Activated CD8-positive, alpha-beta memory T cell treated with anti-CD3 and anti-CD28 coated beads, Interleukin-2, amount 10 ng/mL, durations not matched to agents 7 days and 5 days (primary cell): ENCODE results near the gene CLCN6. TPM values are rescaled to one million over a fixed set of nuclear protein-coding genes. Genes with fewer than 3 reads are reported as not detected.

Source experiments
- ATAC-seq: fragments of 150-1000 bp; cut with Tn5 transposase; one replicate; pipeline ENCODE4 v1.10.0; 2021; ENCODE audit warnings: moderate library complexity
- CTCF ChIA-PET: fragments of 350-600 bp; sonication (Branson Sonifier 250); formaldehyde crosslinking; loops from one replicate; lab custom pipeline; 2021; ENCODE audit warnings: antibody characterized with exemption; lab: Charles Lee
- DNase-seq: peaks from one replicate; pipeline ENCODE4 v3.0.0-alpha.2; 2020
- H3K27ac Mint-ChIP-seq: one replicate; pipeline ENCODE4 v1.8.0; 2021; ENCODE audit warnings: mild to moderate bottlenecking, mixed read lengths
- H3K27me3 Mint-ChIP-seq: one replicate; pipeline ENCODE4 v1.8.0; 2021; ENCODE audit warnings: mixed read lengths
- H3K36me3 Mint-ChIP-seq: one replicate; pipeline ENCODE4 v1.8.0; 2021; ENCODE audit warnings: mild to moderate bottlenecking, mixed read lengths
- H3K4me1 Mint-ChIP-seq: one replicate; pipeline ENCODE4 v1.8.0; 2021; ENCODE audit warnings: mixed read lengths
- H3K4me3 Mint-ChIP-seq: one replicate; pipeline ENCODE4 v1.8.0; 2021; ENCODE audit warnings: mild to moderate bottlenecking, moderate library complexity, mixed read lengths
- H3K9me3 Mint-ChIP-seq: one replicate; pipeline ENCODE4 v1.8.0; 2022; ENCODE audit warnings: low read depth, mixed read lengths
- total RNA-seq, 2 experiments: library from RNA; stranded (reverse); gene quantifications; one replicate each; pipeline ENCODE4 v1.2.3, GENCODE V29; 2021

CLCN6 gene
- total RNA-seq, 2 experiments from 2014 or later: 20.0 to 21.1 TPM

DNA sequence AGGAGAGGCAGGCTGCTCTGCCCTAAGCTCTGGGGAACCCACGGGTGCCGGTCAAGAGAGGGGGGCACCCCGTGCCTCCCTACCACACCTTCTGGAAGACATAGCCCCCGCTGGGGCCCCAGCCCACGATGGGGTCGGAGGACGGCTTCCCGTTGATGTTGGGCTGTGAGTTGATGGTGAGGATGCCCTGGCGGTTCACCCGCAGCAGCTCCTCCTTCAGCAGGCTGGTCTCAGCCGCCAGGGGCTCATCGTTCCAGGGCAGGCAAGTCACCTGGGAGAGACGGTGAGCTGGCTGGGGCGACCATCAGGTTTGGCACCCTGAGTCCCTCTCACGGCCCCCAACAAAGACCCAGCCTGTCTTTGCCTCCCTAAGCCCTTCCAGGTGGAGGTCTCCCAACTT, 12.2 kb upstream of the CLCN6 start:
- CTCF ChIA-PET: interaction anchor here (2.2 kb wide), 1 partner anchor 8 kb away, joined by 6 read pairs; no protein-coding TSS in a partner anchor
- H3K4me3 Mint-ChIP-seq: no peak overlapping the region
- no peaks in the 10 kb centered on the region for H3K9me3 Mint-ChIP-seq
- H3K36me3 Mint-ChIP-seq: peaks cover 1% of the 10 kb centered on the region
- DNase-seq: no peak
- no peaks in the 10 kb centered on the region for H3K4me1 Mint-ChIP-seq
- no peak for ATAC-seq
- H3K27me3 Mint-ChIP-seq: no peaks in the 10 kb centered on the region
- no peak overlapping the region for H3K27ac Mint-ChIP-seq

DNA sequence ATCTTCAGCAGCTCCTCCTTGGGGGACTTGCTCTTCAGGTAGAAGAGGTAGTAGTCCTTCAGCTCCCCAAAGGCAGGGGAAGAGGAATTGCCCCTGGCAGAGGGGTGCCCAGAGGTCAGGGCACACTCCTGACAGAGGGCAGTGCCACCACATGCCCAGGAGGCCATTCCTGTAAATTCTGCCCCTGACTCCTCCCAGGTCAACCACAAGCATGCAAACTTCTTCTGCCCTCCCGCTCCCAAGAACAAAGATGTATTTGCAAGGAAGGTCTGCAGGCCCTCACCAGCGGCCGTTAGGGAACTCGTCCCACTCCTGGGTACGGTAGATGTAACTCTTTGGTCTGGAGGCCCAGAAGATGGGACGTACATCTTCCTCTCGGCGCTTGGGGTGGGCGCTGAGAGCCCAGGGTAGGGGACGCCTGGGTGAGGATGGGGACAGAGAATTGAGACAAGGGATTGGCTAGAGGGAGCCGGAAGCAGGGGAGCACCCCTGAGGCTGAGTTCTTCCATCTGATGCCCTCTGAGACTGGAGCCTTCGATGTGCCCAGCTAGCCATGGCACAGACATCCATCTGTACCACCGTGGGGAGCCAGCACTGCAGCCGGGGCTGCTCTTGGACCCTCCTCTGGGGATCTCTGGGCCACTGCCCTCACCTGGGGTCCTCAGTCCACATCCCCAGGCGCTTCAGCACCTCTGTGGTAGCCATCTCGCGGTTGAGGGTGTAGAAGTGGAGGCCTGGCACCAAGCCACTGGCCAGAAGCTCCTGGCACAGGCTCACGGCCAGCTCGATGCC, 11.3 kb upstream of the CLCN6 start:
- peaks cover 4% of the 10 kb centered on the region for H3K36me3 Mint-ChIP-seq
- CTCF ChIA-PET: interaction anchor here (2.2 kb wide), 1 partner anchor 9 kb away, joined by 6 read pairs; no protein-coding TSS in a partner anchor

DNA sequence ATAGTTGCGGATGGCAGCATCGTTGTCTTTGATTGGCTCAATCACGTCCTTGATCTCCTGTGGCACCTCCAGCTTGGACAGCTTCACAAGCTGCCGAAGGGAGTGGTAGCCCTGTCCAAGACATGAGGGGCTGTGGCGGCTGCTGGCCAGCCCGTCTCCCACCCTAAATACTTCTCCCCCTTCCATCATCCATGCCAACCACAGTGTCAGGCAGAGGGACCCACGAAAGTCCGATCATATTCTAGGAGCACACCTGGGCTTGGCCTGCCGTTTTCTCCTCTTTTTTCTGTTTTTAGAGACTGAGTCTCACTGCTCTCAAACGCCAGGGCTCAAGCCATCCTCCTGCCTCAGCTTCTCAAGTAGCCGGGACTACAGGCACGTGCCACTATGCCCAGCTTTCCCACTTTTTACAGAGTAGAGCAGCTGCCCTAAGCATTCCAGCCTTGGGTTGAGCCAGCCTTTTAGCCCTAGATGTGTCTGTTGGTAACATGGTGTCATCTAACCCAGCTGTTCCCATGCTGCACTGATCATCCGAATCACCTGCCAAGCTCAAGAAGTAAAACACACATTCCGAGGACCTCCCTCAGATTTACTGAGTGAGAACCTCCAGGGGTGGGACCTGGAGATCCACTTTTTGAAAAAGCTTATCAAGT, 10.6 kb upstream of the CLCN6 start:
- Mint-ChIP-seq H3K27ac (no peak overlapping the region), H3K4me1 (no peaks in the 10 kb centered on the region), H3K36me3 (peaks cover 7% of the 10 kb centered on the region), H3K9me3 (no peaks in the 10 kb centered on the region), H3K27me3 (no peaks in the 10 kb centered on the region), H3K4me3 (no peak overlapping the region)
- CTCF ChIA-PET: interaction anchor here (1.1 to 2.2 kb wide), 2 partner anchors 10 to 11 kb away, joined by 3 to 6 read pairs; no protein-coding TSS in a partner anchor
- ATAC-seq: no peak
- no peak for DNase-seq

More for the DNA sequence above, 11.3 kb upstream of the CLCN6 start:
- no peak overlapping the region for H3K27ac Mint-ChIP-seq
- no peaks in the 10 kb centered on the region for H3K4me1 Mint-ChIP-seq
- no peaks in the 10 kb centered on the region for H3K9me3 Mint-ChIP-seq
- no peaks in the 10 kb centered on the region for H3K27me3 Mint-ChIP-seq
- no peak for ATAC-seq
- no peak overlapping the region for H3K4me3 Mint-ChIP-seq
- no peak for DNase-seq

DNA sequence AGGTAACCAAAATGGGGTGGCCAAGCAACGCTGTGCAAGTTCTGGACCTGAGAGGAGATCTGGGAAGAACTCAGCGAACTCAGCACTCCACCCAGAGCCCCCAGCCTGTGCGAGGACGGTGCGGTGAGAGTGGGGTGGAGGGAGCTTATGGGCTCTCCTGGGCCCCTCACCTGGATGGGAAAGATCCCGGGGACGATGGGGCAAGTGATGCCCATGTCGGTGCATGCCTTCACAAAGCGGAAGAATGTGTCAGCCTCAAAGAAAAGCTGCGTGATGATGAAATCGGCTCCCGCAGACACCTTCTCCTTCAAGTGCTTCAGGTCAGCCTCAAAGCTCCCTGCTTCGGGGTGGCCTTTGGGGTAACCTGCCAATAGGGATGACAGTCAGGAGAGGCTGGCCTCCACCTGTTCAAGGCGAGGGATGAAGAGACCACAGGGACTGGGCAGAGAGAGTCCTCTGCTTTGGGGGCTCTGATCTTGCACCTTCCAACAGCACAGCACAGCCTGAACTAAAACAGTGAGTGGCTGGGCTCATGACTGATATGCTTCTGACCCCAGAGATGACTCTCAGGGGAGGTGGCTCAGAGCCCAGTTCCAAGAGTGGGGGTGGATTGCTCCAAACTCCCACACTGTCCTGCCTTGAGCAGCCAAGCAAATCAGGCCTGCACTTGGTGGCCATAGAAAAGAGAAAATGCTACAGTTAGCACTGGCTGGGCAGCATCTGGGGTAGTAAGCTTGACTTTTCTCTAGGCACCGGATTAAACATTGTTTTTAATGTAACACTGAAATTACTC, 9.8 kb upstream of the CLCN6 start:
- CTCF ChIA-PET: interaction anchor here (1.1 kb wide), 1 partner anchor 12 kb away, joined by 3 read pairs; no protein-coding TSS in a partner anchor
- H3K27me3 Mint-ChIP-seq: no peaks in the 10 kb centered on the region
- peaks cover 11% of the 10 kb centered on the region for H3K36me3 Mint-ChIP-seq
- H3K4me3 Mint-ChIP-seq: no peak overlapping the region
- no peak overlapping the region for H3K27ac Mint-ChIP-seq
- ATAC-seq (no peak), DNase-seq (no peak)
- peaks cover 2% of the 10 kb centered on the region for H3K4me1 Mint-ChIP-seq
- no peaks in the 10 kb centered on the region for H3K9me3 Mint-ChIP-seq

DNA sequence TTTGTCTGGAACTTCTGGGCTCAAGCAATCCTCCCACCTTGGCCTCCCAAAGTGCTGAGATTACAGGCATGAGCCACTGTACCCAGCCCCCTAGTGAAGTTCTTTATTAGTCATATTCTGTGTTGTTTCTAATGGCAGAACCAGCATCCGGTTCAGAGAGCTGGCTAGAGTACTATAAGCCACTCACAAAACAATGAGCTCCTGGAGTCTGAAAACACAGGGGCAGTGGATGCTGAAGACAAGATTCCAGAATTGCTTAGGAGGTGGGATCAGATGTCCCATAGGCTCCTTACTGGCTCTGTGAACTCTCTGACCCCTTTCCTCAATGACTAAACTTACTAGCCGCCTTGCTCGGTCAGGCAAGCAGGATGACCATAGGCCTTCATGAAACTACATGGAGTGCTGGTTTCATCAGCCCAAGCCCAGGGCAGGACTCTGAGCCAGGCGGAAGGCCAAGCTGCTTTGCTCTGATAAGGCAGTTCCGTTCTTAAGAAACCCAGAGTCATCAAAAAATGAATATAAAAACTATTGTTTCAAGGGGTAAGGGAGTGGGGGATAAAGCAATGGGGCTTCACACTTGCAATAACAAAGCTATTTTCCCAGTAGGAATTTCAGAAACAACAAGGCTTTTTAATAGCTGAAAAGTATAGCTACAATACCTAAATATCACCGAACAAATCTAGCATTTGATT, 8.3 kb upstream of the CLCN6 start:
- Mint-ChIP-seq H3K27ac (no peak overlapping the region), H3K9me3 (no peaks in the 10 kb centered on the region), H3K4me3 (no peak overlapping the region), H3K36me3 (peaks cover 11% of the 10 kb centered on the region), H3K4me1 (peaks cover 14% of the 10 kb centered on the region), H3K27me3 (no peaks in the 10 kb centered on the region)
- DNase-seq: no peak
- CTCF ChIA-PET: interaction anchor here (0.6 to 2.4 kb wide), 4 partner anchors 12 to 147 kb away, joined by 3 to 8 read pairs (median 3); no protein-coding TSS in a partner anchor
- no peak for ATAC-seq

DNA sequence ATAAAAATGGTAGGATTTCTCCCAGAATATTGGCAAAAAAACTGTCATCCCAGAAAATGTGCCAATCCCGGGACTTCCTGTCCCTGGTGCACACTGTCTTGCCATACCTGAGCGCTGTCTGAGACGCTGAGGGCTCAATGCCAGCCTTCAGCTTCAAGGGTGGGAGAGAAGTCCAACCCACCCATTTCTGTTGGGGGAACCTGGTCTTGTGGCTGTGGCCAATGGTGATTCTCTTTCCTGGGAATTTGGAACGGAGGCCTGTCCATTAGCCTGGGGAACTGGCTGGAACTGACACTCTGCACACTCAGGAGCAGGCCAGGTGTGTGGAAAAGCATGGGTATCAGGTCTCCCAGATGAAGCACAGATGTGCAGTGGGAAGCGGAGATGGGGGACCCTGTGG, 6.9 kb upstream of the CLCN6 start:
- Mint-ChIP-seq H3K27ac (no peak overlapping the region), H3K36me3 (peaks cover 11% of the 10 kb centered on the region), H3K4me1 (peaks cover 28% of the 10 kb centered on the region), H3K27me3 (no peaks in the 10 kb centered on the region), H3K4me3 (no peak overlapping the region), H3K9me3 (no peaks in the 10 kb centered on the region)
- CTCF ChIA-PET: interaction anchor here (2.4 kb wide), 1 partner anchor 13 kb away, joined by 8 read pairs; no protein-coding TSS in a partner anchor
- ATAC-seq (no peak), DNase-seq (no peak)

DNA sequence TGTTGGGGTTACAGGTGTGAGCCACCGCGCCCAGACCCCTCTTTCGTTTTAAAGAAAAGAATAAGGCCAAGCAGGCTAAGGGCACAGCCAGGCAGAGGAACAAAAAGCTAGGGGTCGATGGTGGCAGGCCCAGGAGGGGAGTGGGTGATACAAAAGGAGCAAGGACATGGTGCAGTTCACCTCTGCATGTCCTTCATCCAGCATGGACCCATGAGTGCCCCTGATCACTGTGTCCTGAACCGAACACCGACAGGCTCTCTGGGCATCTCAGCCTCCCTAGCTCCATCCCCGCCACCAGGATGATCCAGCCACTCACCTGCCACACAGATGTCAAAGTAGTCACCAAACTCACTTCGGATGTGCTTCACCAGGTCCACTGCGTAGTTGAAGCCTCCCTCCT, 6.1 kb upstream of the CLCN6 start:
- H3K4me1 Mint-ChIP-seq: peaks cover 36% of the 10 kb centered on the region
- no peaks in the 10 kb centered on the region for H3K27me3 Mint-ChIP-seq
- no peak overlapping the region for H3K27ac Mint-ChIP-seq
- no peak overlapping the region for H3K4me3 Mint-ChIP-seq
- DNase-seq (no peak), ATAC-seq (no peak)
- H3K9me3 Mint-ChIP-seq: no peaks in the 10 kb centered on the region
- H3K36me3 Mint-ChIP-seq: peaks cover 11% of the 10 kb centered on the region
- CTCF ChIA-PET: no interaction called here

DNA sequence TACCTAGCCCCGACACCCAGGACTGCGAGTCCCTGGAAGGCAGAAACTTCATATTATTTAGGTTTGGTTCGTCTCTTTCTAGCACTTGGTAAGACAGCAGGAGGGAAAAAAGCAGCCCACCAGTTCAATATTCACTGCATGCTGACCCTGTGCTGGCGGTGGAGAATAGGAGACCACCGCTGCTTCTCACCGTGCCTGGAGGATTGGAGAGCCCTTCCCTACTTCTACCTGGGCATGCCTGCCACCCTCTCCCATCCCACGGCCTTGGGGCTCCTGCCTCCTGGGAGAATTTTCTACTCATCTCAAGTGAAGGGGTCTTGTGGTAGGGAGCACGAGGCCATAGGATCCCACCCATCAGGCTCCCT, 5.6 kb upstream of the CLCN6 start:
- peaks cover 11% of the 10 kb centered on the region for H3K36me3 Mint-ChIP-seq
- H3K27me3 Mint-ChIP-seq: no peaks in the 10 kb centered on the region
- H3K9me3 Mint-ChIP-seq: no peaks in the 10 kb centered on the region
- CTCF ChIA-PET: no interaction called here
- peaks cover 39% of the 10 kb centered on the region for H3K4me1 Mint-ChIP-seq
- no peak overlapping the region for H3K27ac Mint-ChIP-seq
- ATAC-seq (no peak), DNase-seq (no peak)
- H3K4me3 Mint-ChIP-seq: no peak overlapping the region

DNA sequence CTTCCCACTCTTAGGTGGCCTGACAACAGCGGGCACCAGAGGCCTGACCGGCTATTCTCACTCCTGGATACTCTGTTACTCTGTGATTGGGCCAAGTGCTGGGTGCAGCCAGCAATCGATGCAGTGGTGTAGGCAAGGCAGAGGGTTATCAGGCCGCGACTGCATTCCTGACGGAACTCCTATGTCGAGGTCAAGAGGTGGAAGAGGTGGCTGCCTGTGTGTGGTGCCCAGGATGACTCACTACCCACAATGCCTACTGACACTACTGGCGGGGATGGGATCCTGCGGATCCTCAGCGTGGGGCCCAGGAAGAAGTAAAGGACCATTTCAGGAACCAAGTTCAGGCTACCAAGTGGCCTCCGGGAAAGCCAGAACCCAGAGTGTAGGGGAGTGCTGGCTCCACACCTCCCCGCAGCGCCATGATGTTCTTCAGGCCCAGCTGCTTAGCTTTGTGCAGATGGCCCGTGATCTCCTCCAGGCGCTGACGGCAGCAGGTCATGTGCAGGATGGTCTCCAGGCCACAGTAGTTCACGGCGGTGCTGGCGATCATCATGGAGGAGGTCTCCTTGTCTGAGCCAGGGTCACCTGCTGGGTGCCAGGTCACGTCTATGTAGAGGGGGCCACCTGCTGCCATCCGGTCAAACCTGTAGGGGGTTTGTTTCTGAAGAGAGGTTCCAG, 5.1 kb upstream of the CLCN6 start:
- peaks cover 11% of the 10 kb centered on the region for H3K36me3 Mint-ChIP-seq

DNA sequence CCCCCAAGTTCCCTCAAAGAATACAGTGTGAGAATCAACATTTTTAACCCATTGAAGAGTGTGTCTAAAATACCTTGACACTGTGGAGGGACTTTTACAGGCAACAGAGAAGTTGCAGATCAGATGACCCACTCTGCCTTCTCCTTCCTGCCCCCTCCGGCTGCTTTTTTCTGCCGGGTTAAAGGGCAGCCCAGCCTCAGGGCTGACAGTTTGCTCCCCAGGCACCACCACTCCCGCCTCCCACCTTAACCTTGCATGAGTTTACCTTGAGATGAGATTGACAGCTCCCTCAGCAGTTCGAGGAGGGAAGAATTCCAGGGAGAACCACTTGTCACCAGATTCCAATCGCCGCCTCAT, 3.4 kb upstream of the CLCN6 start:
- peaks cover 53% of the 10 kb centered on the region for H3K4me1 Mint-ChIP-seq

More for the DNA sequence above, 5.1 kb upstream of the CLCN6 start:
- Mint-ChIP-seq H3K4me1 (peaks cover 39% of the 10 kb centered on the region), H3K27ac (no peak overlapping the region), H3K4me3 (no peak overlapping the region), H3K27me3 (no peaks in the 10 kb centered on the region), H3K9me3 (no peaks in the 10 kb centered on the region)
- CTCF ChIA-PET: no interaction called here
- no peak for ATAC-seq
- no peak for DNase-seq

DNA sequence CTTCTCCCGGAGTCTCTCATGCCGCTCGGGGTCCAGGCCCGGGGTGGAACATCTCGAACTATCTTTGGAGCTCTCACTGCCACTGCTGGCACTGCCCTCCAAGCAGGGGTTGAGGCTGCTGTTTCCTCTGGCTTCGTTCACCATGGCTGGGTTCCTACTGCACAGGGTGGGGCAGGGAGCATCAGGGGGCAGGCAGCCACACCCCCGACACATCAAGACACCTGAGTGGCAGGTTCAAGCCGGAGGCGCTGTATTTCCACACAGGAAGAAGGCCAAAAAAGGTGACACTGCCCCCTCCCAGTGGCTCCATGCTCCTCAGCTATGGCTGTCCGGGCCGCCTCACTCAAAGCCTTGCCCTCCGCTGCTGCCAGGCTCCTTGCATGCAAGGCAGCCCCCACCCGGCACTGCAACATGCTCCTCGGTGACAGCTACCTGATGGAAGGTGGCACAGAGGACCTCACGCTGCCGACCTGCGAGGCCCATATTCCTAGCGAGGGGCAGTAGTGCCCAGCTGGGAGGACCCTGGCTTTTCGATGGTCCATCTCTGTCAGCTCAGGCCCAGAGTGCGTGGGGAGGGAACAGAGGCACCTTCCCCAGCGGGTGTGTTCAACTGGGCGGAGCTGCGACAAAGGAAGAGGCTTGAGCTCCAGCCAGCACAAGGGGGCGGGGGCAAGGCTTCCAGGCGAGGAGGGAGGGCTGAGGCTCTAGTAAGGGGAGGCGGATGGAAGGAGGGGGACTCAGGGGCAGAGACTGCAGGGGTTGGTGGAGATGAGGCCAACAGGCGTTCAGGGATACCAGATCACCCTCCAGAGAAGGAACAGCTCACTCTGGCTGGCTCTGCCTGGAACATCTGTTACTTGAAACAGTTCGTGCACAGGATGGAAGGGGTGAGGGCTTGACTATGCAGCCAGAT, 2.8 kb upstream of the CLCN6 start:
- ATAC-seq (peak; percentile 57), DNase-seq (peak; percentile 91)
- CTCF ChIA-PET: interaction anchor here (0.8 to 1.9 kb wide), 6 partner anchors 18 to 153 kb away, joined by 3 to 6 read pairs (median 4); partner anchors contain the start of gene FBXO6
- peak overlapping the region; percentile 80 for H3K27ac Mint-ChIP-seq
- no peaks in the 10 kb centered on the region for H3K9me3 Mint-ChIP-seq
- no peaks in the 10 kb centered on the region for H3K27me3 Mint-ChIP-seq
- H3K4me1 Mint-ChIP-seq: peaks cover 58% of the 10 kb centered on the region
- peak overlapping the region; percentile 91 for H3K4me3 Mint-ChIP-seq
- H3K36me3 Mint-ChIP-seq: peaks cover 12% of the 10 kb centered on the region

More for the DNA sequence above, 3.4 kb upstream of the CLCN6 start:
- CTCF ChIA-PET: interaction anchor here (0.8 to 1.9 kb wide), 4 partner anchors 18 to 152 kb away, joined by 4 to 6 read pairs (median 4); partner anchors contain the start of gene FBXO6
- Mint-ChIP-seq H3K36me3 (peaks cover 11% of the 10 kb centered on the region), H3K9me3 (no peaks in the 10 kb centered on the region), H3K4me3 (peak overlapping the region; percentile 91), H3K27ac (peak overlapping the region; percentile 80), H3K27me3 (no peaks in the 10 kb centered on the region)
- DNase-seq (peak; percentile 56), ATAC-seq (no peak)
